SHP77 treated with DMSO at 0.1 percent for 48 hours (cell line): Measurements from ENCODE around the gene TTC39B.
A peak's percentile ranks its signal among the peaks of the same experiment; 100 is the strongest.

Experiments
- DNase-seq: peaks from one replicate; lab custom pipeline; 2025; lab: John Stamatoyannopoulos, UW

The TTC39B gene

DNA sequence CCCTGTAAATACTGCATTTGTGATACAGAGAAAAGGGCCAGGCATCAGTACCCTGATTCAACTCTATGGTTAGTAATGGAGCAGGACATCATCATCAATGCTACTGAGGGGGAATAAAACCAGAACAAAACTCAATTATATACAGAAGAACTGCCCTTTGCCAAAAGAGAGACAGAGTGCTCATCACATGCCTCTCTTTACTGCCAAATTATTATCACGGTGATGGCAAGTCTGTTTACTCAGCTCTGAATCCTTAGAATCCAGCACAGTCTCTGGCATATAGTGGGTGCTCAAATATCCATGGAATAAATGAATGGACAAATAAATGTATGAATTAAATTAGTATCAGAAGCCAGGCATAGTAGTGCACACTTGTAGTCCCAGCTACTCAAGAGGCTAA lies 130.2 kb downstream of the TTC39B start:
- no peak for DNase-seq

DNA sequence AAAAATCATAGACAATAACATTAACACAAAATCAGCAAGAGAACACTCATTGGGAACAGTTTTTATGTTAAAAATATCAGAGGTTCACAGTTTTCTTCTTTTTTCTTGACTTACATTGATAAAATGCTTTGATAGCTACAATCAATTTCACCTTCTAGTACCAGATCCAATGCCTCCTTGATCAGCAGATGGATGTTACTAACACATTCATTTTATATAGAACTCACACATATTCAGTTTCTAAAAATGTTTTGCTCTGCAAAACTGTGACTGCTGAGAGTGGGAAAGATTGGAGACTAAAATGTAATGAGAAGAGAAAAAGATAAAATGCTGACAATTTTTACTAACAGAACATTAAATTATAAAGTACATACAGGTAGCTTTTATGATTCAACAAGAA lies 143.1 kb downstream of the TTC39B start:
- no peak for DNase-seq

DNA sequence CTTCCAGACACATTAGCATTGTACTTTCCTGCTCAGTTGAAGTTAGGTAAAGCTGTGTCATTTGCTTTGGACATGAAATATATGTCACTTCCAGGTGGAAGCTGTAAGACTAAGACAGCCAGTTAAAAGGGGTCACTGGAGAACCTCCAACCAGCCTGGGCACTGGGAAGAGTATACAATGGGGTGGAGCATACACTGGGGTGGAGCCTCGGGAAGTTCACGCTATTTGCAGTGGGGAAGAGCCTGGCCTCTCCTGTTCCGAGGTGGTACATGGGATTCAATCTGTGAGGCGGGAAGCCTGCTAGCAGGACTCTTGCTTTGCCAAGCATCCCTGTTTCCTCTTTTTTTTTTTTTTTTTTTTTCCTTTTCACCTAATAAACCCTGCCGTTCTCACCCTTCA lies 145.3 kb downstream of the TTC39B start:
- DNase-seq, result no peak

DNA sequence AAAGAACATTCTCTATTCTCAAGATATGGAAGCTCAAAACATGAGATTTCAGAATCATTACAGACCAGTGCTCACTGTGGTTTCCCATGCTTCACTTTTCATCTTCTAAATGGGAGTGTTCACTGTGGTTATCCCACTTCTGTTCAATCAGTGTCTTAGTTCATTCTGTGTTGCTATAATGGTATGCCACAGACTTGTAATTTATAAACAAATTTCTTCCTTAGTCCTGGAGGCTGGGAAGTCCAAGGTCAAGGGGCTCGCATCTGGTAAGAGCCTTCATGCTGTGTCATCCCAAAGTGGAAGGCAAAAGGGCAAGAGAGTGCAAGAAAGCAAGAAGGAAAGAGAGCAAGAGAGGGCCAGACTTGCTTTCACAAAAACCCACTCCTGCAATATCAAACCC lies 146.3 kb downstream of the TTC39B start:
- no peak for DNase-seq

DNA sequence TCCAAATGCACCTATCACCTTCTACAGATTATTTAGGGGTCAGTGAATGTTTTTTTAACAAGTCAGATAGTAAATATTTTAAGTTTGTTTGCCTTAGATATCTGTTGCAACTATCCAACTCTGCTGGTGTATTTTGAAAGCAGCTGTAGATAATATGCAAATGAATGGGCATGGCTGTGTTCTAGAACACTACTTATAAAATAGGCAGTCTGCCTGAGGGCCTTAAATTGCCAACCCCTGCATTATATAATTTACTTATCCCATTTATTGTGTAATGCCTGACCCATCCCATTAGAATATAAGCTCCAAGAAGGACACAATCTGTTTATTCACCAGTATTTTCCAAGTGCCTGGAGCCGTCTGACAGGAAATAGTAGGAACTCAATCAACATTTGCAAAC lies 149.0 kb downstream of the TTC39B start:
- no peak for DNase-seq

DNA sequence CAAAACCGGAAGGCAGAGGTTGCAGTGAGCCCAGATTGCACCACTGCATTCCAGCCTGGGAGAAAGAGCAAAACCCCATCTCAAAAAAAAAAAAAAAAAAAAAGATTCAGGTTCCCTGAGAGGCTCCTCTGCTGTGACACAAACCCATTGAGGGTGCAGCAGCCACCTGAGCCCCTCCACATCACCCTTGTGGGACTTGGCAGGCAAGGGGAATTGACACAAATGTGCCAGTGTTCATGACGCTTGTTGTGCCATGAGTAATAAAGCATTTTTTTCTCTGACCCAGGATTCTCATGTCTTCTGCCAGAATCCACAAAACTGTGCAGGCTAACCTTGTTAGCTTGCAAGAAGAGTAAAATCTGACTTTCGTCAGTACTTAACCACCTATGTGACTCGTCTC lies 149.6 kb downstream of the TTC39B start:
- no peak for DNase-seq

DNA sequence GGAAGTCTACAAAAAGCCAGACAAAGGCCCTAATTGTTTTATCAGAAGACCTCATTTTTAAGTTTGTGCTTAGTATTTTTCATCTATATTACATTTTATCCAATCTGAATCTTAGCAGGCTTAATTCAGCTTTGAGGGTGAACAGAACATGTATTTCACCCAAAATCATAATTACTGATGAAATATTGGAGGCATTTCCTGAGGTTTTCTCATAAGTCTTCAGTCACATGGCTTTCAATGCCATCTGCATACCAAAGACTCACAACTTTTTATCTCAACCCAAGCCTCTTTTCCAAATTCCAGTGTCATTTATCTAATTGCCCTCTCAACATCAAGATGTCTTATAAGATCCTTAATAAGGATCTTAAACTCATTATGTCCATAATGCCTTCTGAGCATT lies 150.8 kb downstream of the TTC39B start:
- DNase-seq, result no peak

DNA sequence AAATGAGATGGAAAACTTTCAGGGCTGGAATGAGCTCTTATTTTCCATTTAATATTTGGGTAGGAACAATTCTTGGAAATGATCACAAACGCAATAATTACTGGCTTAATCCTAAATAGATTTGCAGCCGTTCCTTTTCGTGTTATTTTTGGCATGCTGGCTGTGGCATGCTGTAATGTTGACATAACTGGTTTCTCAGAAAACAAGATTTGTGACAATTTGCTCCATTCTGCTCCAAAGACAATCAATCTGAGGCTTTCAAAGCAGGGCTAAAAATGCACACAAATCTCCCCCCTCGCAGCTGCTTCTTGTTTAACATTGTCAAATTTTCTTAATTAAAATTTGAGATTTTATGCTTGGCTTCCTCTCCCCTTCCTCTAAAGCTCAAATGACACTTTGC lies 151.2 kb downstream of the TTC39B start:
- DNase-seq, result no peak

DNA sequence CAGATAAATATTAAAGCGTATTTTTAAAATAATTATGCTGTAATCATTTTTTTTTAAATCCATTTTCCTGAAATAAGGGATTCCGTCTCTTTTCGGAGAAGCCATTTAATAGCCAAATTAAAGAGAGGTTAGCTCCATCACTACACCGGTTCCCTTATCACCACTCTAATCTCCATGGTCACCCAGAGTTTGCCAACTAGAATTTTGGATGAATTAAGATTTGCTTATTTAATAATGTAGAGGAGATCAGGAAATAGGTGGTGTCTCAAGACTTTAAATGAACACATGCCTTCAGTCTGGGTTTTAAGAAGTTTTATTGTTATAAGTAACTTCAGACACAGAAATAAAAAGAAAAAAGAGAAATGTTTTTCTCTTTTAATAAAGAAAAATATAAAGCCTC lies 151.7 kb downstream of the TTC39B start:
- no peak for DNase-seq

DNA sequence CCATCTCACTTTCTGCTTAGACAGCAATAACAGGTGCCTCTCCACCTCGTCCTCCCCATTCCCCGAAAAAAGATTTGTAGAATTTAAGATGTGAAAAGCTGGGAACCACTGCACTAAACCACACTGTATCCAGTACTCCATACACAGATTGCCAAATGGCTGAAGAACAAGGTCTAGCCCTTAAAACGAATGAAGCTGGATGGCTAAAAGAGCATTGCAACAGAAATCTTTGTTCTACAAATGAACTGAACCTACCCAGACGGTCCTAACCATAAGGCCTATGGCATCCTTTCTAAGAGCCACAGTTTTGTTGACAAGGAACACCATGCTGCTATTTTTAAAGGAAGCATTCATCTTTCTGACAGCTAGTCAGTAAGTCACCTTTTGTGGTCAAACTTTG lies 152.3 kb downstream of the TTC39B start:
- no peak for DNase-seq

DNA sequence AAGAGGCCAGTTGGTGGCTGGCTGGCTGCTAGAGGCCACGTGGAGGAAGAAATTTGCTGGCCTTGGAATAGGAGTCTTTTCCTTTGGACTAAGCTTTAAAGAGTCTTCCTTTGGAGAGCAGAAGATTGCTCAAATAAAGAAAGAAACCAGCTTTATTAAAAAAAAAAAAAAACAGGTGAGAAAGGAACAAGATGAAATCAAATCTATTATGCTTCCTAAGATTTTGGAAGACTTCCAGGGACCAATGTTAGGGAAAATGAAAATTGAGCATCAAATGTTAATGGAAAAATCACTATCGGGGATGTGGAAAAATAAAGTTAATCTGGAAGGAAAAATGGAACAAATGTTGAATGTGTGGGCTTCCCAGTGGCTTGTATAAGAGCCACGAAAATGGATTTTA lies 153.1 kb downstream of the TTC39B start:
- no peak for DNase-seq

DNA sequence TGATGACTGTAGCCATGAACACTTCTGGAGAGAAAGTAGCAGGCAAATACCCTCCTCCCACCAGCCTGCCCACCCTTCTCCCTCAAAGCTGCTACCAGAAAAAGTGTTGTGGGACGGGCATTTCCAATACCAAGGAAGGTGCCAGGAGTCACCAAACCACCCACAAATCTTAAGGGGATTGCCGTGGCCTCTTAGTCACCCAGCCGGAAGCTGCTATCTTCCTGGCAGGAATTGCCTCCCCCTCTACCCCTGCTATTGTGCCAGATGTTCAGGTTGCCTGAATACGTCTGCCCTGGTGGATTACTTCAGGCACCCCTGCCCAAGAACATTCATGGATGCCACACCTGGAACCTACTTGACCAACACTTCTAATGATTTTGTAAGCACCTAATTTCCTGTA lies 156.1 kb downstream of the TTC39B start:
- DNase-seq, result no peak

DNA sequence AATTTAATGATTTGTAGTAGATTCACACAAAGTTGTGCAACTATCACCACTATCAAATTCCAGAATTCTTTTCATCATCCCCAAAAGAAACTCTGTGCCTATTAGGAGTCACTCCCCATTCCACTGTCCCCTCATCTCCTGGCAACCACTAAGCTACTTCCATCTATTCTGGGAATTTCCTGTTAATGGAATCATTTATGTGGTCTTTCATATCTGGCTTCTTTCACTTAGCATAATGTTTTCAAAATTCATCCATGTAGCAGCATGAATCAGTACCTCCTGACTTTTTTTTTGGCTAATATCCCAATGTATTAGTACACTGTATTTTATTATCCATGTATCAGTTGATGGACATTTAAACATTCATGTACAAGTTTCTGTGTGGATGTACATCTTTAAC lies 157.6 kb downstream of the TTC39B start:
- DNase-seq, result no peak

DNA sequence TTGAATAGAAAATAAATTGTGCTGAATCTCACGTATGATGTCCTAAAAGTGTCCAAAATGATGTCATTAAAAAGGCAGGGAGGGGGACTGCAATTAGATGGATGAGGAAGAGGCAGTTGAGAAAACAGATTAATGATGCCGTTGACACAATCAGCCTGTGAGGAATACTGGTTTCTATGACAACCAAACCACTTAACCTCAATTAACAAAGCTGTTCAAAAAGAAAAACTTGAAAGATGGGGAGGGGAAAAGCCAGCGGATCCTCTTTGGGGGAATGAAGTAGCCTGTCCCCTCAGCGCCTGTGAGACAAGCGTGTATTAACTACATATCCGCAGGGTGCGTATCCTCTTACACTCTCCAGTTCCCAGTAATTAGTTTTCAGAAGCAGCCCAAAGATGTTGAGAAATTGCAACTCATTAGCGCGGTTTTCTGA lies 160.7 kb downstream of the TTC39B start:
- no peak for DNase-seq

DNA sequence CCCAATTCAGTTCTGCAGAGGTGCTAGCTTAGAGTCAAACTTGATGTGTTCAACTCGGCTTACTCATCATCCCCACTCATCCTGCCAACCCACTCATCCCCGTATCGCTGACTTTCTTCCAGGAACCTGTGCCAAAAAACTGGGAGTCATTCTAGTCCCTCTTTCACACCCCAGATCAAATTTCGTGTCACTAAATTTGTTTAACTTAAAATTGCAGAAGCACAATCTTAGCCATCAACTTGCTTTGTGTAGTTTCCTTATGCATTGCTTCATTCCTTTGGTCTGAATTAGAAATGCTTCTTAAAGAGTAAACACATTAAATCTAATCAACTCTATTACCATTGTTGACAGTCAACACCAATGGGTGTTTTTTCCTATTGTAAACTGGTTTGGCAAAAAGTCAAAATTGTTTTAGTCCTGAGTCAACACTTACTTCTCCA lies 162.4 kb downstream of the TTC39B start:
- DNase-seq, result no peak

DNA sequence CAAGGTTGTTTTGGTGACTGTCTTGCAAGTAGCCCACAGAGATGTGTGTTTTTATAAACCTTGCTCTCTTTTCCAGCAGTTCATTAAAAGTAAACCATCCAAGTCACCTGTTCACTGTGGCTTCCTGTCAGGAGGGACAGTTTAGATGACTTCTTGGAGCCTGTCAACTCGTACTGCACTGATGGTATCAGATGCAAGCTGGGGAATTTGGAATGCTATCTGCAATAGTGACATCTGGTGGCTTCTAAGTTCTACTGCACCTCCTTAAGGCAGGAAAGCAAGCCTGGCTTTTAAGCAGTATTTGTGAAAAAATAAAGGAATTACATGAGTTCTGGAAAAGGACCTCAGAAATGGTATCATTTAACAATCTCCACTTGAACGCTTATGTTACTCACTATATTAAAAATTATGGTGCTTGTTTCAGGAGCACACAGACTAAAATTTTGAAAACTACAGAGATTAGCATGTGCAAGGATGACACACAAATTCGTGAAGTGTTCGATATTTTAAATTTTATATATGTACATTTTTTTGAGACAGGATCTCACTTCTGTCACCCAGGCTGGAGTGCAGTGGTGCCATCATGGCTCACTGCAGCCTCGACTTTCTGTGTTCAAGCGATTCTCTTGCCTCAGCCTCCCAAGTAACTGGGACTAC lies 164.0 kb downstream of the TTC39B start:
- no peak for DNase-seq

DNA sequence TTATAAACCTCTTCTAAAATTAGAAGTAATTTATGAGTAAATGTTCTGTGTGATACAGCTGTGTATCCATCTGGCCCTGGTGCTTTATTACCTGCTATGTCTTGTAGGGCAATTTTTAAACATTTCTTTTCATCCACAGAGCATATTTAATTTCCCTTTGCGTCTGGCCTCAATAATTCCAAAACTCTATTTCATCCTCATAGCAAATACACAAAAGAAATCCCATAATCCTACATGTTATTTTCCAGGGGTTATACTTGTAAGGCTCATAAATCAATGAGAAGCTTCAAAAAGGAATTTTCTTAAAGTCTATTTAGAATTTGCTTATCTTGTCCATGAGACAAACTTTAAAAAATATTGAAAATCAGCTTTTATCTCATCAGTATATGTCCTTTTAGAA lies 167.0 kb downstream of the TTC39B start:
- DNase-seq, result no peak

DNA sequence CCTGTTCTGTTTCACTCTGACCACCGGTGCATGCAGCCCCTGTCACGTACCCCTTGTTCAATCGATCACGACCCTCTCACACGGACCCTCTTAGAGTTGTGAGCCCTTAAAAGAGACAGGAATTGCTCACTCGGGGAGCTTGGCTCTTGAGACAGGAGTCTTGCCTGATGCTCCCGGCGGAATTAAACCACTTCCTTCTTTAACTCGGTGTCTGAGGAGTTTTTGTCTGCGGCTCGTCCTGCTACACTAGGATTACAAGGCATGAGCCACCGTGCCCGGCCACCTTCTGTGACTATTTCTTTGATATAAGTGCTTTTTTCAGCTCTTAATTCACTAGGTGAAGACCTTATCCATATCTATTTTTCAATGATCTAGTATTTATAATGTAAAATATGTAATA lies 167.5 kb downstream of the TTC39B start:
- DNase-seq, result no peak

DNA sequence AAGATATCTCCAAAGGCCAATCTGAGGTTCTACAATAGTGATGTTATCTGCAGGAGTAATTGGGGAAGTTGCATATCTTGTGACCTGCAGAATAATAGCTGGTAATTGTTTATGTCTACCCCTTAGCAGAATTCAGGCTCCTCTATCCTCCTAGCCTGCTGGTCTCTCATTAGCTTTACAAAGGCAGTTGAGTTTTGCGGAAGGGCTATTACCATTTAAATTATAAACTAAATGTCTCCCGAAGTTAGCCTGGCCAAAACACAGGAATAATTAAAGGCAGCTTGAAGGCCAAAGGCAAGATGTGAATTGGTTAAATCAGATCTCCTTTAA lies 168.7 kb downstream of the TTC39B start:
- DNase-seq, result no peak

DNA sequence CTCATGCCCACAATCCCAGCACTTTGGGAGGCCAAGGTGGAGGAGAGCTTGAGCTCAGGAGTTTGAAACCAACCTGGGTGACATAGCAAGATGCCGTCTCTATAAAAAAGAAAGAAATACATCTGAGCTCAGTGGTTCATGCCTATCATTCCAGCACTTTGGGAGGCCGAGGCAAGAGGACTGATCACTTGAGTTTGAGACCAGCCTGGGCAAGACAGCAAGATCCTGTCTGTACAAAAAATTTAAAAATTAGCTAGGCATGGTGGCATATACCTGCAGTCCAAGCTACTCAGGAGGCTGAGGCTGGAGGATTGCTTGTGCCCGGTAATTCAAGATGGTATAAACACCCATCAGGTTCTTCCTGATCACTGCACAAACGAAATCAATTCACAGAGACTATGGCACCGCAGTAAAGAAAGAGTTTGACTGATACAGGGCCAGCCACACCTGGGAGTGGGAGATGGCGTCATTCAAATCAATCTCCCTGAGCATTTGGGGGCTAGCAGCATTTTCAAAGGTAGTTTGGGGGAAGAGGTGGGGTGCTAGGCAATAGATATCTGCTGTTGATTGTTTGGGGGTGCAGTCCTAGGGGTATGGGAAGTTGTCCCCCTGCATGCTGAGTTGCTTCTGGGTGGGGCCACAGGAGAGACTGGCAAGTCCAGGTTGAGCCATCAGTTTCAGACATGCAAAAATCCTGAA lies 169.2 kb downstream of the TTC39B start:
- DNase-seq, result no peak

DNA sequence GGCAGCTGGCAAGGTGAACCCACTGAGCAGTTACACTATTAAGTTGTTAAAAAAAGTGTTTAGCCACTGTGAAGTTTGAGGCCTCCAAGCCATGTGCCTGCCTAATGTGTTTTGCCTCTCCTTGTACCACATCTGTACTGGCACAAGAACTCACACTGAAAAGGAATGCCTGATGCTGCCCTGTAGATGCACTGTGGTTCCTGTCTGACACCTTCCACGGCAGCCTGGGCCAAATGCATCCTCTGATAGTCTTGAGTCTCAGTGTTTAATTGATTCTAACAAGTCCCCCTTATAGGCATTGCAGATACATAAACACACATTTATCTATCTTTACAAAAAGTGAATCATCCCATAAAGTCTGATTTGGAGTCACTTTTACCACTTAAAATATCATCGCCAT lies 169.9 kb downstream of the TTC39B start:
- DNase-seq, result no peak

DNA sequence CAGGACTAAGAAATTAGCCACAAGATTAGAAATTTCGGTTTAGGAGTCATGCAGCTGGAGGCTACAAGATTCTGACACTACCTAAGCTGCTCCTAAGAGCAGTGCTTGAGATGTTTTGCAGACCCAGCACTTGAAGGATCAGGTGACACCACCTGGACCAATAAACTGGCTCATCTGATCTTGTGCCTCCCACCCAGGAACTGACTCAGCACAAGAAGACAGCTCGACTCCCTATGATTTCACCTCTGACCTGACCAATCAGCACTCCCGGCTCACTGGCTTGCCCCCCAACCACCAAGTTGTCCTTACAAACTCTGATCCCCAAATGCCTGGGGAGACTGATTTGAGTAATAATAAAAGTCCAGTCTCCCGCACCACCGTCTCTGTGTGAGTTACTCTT lies 170.4 kb downstream of the TTC39B start:
- no peak for DNase-seq

DNA sequence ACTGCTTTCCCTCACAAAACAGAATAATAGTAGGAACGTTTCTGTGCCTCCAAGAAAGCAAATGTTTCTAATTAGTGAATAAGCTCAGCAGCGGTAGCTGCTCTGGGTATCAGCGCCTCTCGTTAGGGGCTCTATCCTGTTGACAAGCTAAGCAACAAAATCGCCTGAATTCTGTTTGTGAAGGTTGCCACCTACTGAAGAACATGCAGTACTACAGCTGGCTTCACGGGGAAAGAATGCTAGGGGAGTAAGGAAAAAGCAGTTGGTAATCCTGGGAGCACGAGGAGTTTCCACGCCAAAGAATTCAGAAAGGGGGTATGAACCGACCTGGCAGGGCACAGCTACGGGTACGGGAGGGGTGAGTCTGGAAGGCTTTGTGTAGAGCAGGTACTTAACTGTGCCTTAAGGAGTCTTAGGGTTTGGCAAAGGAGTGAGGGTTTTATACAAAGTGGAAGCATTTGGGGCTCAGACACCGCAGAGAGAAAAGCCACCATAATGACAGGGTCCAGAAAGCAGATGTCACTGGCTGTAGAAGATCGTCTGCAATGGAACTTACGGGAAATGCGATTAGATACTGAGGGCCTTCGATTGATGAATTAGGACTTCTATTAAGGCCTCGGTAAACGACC lies 171.7 kb downstream of the TTC39B start:
- DNase-seq, result peak; percentile 16

DNA sequence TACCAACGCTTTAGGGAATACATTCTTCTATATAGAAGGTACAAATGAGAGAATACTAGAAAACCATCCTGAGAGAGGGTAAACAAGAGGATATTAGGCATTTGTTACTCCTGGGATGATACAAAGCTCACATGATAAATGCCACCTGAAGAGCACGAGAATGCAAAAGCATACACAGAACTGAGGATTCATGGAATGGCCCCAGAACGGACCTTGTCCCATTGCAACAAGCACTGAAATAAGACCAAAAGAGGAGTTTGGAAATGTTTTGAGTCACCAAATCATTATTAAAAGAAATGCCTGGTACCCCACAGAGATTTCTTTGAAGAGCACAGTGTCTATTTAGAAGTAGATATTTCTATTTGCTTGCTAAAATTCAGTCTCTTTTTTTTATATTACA lies 173.5 kb downstream of the TTC39B start:
- no peak for DNase-seq
